Effector memory CD8-positive, alpha-beta T cell (primary cell): ENCODE results near the gene IL19.

Experiments used
- ATAC-seq: fragments of 150-1000 bp; cut with Tn5 transposase; replicated peaks from 2 replicates; pipeline ENCODE4 v1.10.0; 2021; ENCODE audit warnings: mild to moderate bottlenecking, moderate library complexity
- DNase-seq, 3 experiments: peaks; one replicate each; pipeline ENCODE4 v3.0.0; 2021
- H3K27ac Mint-ChIP-seq, 2 donors: one replicate each; pipeline ENCODE4 v1.8.0; 2022; ENCODE audit warnings: mild to moderate bottlenecking in 2 of 2, mixed read lengths in 2 of 2, moderate library complexity in 2 of 2
- H3K27me3 Mint-ChIP-seq, 2 donors: one replicate each; pipeline ENCODE4 v1.8.0; 2022; ENCODE audit warnings: mixed read lengths in 2 of 2
- H3K36me3 Mint-ChIP-seq: one replicate; pipeline ENCODE4 v1.8.0; 2022; ENCODE audit warnings: mild to moderate bottlenecking, moderate library complexity, mixed read lengths; ENCODE audit not compliant: insufficient read depth
- H3K4me1 Mint-ChIP-seq, 2 donors: one replicate each; pipeline ENCODE4 v1.8.0; 2022; ENCODE audit warnings: low read depth in 2 of 2, mixed read lengths in 2 of 2
- H3K4me3 Mint-ChIP-seq, 2 donors: one replicate each; pipeline ENCODE4 v1.8.0; 2022; ENCODE audit warnings: mild to moderate bottlenecking in 2 of 2, mixed read lengths in 2 of 2, moderate library complexity in 2 of 2
- H3K9me3 Mint-ChIP-seq, 2 donors: one replicate each; pipeline ENCODE4 v1.8.0; 2022; ENCODE audit warnings: mixed read lengths in 2 of 2

Gene IL19

DNA sequence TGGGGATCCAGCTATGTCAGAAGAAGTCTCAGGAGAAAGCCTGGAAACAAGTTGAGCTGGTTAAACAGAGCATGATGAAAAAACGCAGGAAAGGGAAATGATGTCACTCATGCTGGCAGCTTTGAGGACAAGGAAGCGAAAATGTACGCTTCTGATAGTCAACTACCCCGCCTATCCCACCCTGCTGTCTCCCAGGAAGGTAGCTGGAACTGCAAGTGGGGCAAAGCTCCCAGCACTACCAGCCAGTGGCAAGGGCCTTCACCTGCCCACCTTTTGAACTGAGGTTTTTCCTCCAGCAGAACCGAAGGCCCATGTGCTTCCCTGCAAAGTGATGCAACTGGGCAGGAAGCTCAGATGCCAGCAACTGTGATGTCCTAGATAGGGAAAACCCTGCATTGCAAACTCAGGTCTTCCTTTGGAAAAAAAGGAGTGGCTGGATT is 88.5 kb downstream of the IL19 start:
- H3K36me3 Mint-ChIP-seq, result no peaks in the 10 kb centered on the region
- no peaks in the 10 kb centered on the region for H3K9me3 Mint-ChIP-seq
- H3K4me3 Mint-ChIP-seq, result no peak overlapping the region
- H3K27ac Mint-ChIP-seq, result no peak overlapping the region
- no peak for DNase-seq
- H3K4me1 Mint-ChIP-seq, result peaks cover 0 to 2% of the 10 kb centered on the region in 2 donors
- no peak for ATAC-seq
- H3K27me3 Mint-ChIP-seq, result peaks cover 28 to 37% of the 10 kb centered on the region in 2 donors

DNA sequence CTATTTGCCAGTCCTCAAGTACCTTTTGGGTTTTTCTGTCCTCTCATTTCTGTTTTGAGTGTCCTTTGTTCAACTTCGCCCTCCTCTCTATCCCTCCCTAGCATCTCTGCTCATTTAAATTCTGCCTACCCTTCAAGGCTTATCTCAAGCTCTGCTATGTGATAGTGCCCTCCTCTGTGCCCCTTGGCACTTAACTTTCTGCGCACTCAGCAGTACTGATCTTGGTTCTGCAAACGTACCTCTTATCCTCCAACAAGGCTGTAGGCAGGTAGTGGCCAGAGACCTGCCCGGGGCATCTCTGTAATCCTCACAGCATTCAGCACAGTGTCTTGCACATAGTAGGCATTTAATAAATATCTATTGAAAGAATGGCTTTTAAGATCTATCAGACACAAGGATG is 89.6 kb downstream of the IL19 start:
- ATAC-seq (no peak), DNase-seq (no peak)
- Mint-ChIP-seq H3K4me1 (peaks cover 4 to 7% of the 10 kb centered on the region in 2 donors), H3K4me3 (no peak overlapping the region), H3K9me3 (no peaks in the 10 kb centered on the region), H3K27me3 (peaks cover 34 to 41% of the 10 kb centered on the region in 2 donors), H3K27ac (no peak overlapping the region), H3K36me3 (peaks cover 2% of the 10 kb centered on the region)

DNA sequence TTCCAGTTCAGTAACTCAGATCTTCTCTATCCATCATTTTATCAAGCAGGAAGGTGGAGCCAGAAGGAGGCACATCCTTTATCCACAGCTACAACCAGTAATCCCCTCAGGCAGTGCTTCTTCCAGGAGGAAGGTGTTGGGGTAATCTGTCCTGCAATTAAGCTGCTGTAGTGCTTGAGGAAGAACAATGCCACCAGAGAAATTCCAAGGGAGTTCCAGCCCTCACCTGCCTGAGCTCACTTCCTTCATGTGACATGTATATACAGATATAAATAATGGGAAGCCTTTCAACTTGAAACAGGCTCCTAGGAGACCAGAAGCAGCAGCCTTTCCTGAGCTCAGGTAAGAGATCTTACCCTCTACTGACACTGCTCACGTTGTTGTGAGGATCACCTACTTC is 92.7 kb downstream of the IL19 start:
- H3K27me3 Mint-ChIP-seq, result peaks cover 52 to 62% of the 10 kb centered on the region in 2 donors

DNA sequence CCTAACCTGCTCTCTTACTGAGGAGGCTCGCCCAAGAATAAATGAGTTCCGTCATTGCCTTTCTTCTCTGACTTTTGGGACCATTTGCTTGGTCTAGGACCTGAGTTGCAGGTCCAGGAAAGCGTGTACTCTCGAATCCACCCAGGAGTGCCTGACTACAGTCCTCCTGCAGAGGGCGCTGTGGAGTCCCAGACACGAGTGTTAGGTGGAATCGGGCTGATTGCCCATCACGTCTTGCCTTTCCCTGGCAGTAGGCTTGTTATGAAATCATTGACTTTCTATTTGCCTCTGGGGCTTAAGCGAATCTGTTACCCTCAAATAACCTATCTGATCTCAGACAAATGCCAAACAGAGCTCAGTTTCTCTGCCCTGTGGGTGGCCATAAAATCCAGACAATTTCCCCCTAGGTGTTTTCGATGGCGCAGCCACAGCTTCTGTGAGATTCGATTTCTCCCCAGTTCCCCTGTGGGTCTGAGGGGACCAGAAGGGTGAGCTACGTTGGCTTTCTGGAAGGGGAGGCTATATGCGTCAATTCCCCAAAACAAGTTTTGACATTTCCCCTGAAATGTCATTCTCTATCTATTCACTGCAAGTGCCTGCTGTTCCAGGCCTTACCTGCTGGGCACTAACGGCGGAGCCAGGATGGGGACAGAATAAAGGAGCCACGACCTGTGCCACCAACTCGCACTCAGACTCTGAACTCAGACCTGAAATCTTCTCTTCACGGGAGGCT is 94.5 kb downstream of the IL19 start, which contains the start of gene IL20:
Gene IL20 (plus strand): TSS at position 685 of the 733 bp plus-strand sequence. CDS start 230 bp downstream, outside the sequence.
- no peaks in the 10 kb centered on the region for H3K9me3 Mint-ChIP-seq
- no peak within 1 kb of the TSS for H3K27ac Mint-ChIP-seq
- H3K4me1 Mint-ChIP-seq, result peaks cover 4 to 6% of the 10 kb centered on the region in 2 donors
- H3K36me3 Mint-ChIP-seq, result peaks cover 2% of the 10 kb centered on the region
- DNase-seq (peak; percentile 86 to 87 (median 87)), ATAC-seq (peak; percentile 96)
- no peak within 1 kb of the TSS for H3K4me3 Mint-ChIP-seq
- H3K27me3 Mint-ChIP-seq, result peaks cover 54 to 59% of the 10 kb centered on the region in 2 donors

More for the DNA sequence above, 92.7 kb downstream of the IL19 start:
- Mint-ChIP-seq H3K27ac (no peak overlapping the region), H3K4me1 (peaks cover 4 to 8% of the 10 kb centered on the region in 2 donors), H3K36me3 (peaks cover 2% of the 10 kb centered on the region), H3K4me3 (no peak overlapping the region), H3K9me3 (no peaks in the 10 kb centered on the region)
- ATAC-seq, result no peak
- DNase-seq, result no peak

DNA sequence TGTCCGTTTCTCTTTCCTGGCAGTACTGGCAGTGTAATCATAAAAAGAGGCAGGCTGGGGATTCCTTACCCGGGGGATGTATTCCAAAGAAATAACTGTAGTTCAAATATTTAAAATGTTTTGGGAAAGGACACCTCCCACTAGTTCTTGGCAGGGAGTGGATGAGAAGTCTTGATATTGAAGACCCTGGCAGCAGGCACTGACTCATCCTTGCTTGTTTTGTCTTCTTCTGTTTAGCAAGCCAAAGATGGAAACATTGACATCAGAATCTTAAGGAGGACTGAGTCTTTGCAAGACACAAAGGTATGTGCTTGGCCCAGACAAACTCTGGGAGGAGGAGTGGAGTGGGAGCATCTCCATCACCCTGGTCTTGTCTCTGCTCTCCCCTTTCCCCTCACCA is 95.5 kb downstream of the IL19 start:
- Mint-ChIP-seq H3K4me3 (no peak overlapping the region), H3K9me3 (no peaks in the 10 kb centered on the region), H3K27me3 (peaks cover 45 to 60% of the 10 kb centered on the region in 2 donors), H3K36me3 (peaks cover 2% of the 10 kb centered on the region), H3K27ac (no peak overlapping the region), H3K4me1 (peaks cover 4 to 6% of the 10 kb centered on the region in 2 donors)
- ATAC-seq (no peak), DNase-seq (no peak)

DNA sequence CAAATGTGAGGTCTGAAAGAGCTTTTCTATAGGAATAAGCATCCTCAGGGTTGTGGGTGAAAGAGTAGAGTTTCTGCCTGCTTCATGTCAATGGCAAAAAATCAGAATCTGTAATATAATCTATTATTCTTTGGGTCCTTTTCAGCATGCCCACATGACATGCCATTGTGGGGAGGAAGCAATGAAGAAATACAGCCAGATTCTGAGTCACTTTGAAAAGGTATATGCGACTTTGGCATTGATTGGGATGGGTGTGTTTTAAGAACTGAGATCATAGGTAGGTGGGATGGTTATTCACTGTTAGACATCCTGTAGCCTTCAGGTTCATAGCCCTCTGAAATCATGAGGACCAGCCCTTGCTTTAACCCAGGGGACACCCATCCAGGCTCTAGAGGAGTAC is 96.7 kb downstream of the IL19 start:
- H3K4me1 Mint-ChIP-seq, result peaks cover 4 to 6% of the 10 kb centered on the region in 2 donors
- peaks cover 36 to 51% of the 10 kb centered on the region in 2 donors for H3K27me3 Mint-ChIP-seq
- peaks cover 2% of the 10 kb centered on the region for H3K36me3 Mint-ChIP-seq
- no peak for DNase-seq
- no peak overlapping the region for H3K4me3 Mint-ChIP-seq
- H3K9me3 Mint-ChIP-seq, result peaks cover 0 to 1% of the 10 kb centered on the region in 2 donors
- H3K27ac Mint-ChIP-seq, result no peak overlapping the region
- ATAC-seq, result no peak

DNA sequence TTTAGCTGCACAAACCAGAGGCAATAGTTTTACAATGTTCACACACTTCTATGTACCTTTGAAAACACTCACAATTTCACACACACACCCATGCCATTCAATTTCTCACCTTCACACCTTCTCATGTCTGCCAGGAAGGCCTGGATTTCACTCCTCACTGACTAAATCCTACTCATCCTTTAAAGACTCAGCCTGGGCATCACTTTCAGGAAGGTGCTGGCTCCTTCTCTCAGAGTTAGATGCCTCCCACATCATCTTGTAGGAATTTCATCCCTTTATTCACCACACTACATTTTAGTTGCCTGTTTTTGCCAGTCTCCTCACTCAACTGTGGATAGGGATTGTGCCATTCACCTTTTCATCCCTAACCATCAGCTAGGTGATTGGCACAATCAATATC is 97.1 kb downstream of the IL19 start:
- H3K36me3 Mint-ChIP-seq, result peaks cover 2% of the 10 kb centered on the region
- H3K4me3 Mint-ChIP-seq, result no peak overlapping the region
- no peak for DNase-seq
- H3K27ac Mint-ChIP-seq, result no peak overlapping the region
- H3K9me3 Mint-ChIP-seq, result peaks cover 0 to 2% of the 10 kb centered on the region in 2 donors
- H3K4me1 Mint-ChIP-seq, result peaks cover 4 to 6% of the 10 kb centered on the region in 2 donors
- no peak for ATAC-seq
- peaks cover 34 to 50% of the 10 kb centered on the region in 2 donors for H3K27me3 Mint-ChIP-seq

DNA sequence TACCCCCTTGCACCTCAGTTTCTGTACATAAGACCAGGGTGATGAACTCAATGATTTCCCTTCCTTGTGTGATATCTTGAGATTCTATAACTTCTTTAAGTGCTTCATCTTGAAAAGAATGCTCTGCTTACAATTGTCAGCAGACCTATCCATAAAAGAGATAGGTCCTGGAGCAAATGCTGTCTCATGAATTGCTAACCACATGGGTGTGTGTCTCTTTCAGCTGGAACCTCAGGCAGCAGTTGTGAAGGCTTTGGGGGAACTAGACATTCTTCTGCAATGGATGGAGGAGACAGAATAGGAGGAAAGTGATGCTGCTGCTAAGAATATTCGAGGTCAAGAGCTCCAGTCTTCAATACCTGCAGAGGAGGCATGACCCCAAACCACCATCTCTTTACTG is 97.7 kb downstream of the IL19 start:
- ATAC-seq (no peak), DNase-seq (no peak)
- peaks cover 0 to 2% of the 10 kb centered on the region in 2 donors for H3K9me3 Mint-ChIP-seq
- H3K36me3 Mint-ChIP-seq, result peaks cover 2% of the 10 kb centered on the region
- no peak overlapping the region for H3K4me3 Mint-ChIP-seq
- peaks cover 28 to 45% of the 10 kb centered on the region in 2 donors for H3K27me3 Mint-ChIP-seq
- H3K4me1 Mint-ChIP-seq, result peaks cover 4 to 6% of the 10 kb centered on the region in 2 donors
- no peak overlapping the region for H3K27ac Mint-ChIP-seq

DNA sequence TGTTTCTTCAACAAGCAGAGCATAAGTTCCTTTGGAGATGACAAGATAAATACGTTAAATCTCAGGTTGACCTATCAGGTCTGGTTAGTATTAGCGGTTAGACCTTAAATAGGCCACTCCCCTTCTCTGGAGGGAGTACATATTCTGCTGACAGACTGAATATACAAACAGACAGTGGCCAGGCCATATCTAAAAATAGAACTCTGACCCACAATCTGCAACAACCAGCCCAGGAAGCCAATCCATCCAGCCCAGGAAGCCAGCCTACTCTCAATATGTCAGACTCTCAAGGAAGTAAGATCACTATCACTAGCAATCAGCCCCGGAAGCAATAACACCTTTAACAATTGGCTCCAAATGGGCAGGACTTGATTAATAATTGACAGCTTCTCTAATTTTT is 101.6 kb downstream of the IL19 start:
- H3K4me1 Mint-ChIP-seq, result no peaks in the 10 kb centered on the region
- H3K4me3 Mint-ChIP-seq, result no peak overlapping the region
- no peak for DNase-seq
- H3K27me3 Mint-ChIP-seq, result peaks cover 10 to 19% of the 10 kb centered on the region in 2 donors
- peaks cover 0 to 2% of the 10 kb centered on the region in 2 donors for H3K9me3 Mint-ChIP-seq
- no peak overlapping the region for H3K27ac Mint-ChIP-seq
- H3K36me3 Mint-ChIP-seq, result no peaks in the 10 kb centered on the region
- ATAC-seq, result no peak

DNA sequence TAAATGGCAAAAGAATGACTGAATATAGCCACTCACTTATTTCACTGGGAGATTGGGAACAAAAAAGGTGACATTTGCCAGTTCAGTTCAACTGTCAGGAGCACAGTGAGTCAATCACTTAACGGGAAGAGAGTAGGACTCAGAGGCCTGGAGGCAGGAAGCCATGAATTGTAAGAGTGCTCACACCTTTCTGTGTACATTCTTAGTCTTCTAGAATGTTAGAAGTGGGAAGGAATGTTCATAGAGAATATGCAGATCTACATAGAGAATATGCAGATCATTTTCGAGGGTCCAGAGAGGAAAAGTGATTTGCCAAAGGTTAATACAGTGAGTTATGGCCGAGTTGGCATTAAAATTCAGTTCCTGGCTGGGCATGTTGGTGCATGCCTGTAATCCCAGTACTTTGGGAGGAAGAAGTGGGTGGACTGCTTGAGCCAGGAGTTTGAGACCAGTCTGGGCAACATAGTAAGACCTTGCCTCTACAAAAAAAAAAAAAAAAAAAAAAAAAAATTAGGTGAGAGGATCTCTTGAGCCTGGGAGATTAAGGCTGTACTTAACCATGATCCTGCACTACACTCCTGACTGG is 103.1 kb downstream of the IL19 start:
- peaks cover 0 to 19% of the 10 kb centered on the region in 2 donors for H3K27me3 Mint-ChIP-seq
- no peak overlapping the region for H3K4me3 Mint-ChIP-seq
- no peak overlapping the region for H3K27ac Mint-ChIP-seq
- ATAC-seq (no peak), DNase-seq (no peak)
- no peaks in the 10 kb centered on the region for H3K36me3 Mint-ChIP-seq
- peaks cover 0 to 7% of the 10 kb centered on the region in 2 donors for H3K9me3 Mint-ChIP-seq
- no peaks in the 10 kb centered on the region for H3K4me1 Mint-ChIP-seq

DNA sequence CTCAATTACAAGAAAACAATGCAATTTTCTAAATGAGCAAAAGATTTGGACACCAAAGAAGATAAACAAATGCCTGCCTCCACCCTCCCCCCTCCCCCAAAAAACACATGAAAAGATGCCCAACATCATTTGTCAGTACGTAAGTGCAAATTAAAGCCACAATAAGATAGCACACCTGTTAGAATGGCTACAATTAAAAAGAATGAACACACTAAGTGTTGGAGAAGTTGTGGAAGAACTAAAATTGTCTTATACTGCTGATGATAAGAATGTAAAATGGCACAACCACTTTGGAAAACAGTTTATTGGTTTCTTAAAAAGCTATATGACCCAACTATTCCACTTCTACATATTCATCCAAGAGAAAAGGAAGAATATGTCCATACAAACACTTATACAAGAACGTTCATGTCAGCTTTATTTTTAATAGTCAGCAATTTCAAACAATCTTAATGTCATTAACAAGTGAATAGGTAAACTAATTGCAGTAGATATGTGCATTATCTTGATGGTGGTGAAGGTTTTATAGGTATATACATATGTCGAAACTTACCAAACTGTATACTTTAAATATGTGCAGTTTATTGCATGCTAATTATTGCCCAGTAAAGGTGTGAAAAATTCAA is 105.3 kb downstream of the IL19 start:
- Mint-ChIP-seq H3K9me3 (peaks cover 0 to 7% of the 10 kb centered on the region in 2 donors), H3K27ac (no peak overlapping the region), H3K36me3 (no peaks in the 10 kb centered on the region), H3K4me3 (no peak overlapping the region), H3K4me1 (no peaks in the 10 kb centered on the region), H3K27me3 (peaks cover 0 to 2% of the 10 kb centered on the region in 2 donors)
- DNase-seq, result no peak
- no peak for ATAC-seq

DNA sequence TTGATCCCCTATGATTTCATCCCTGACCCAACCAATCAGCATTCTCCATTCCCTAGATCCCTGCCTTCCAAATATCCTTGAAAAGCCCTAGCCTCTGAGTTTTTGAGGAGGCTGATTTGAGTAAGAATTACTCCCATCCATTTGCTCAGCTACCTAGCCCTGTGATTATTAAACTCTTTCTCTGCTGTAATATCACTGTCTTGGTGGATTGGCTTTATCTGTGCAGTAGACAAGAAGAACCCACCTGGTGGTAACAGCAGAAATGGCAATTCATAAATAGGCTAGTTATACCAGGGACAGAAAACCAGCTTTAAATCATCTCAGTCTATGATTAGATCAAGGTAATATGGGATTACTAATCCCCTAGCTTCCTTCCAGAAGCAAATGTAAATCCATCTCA is 107.9 kb downstream of the IL19 start:
- no peak for ATAC-seq
- H3K4me3 Mint-ChIP-seq, result no peak overlapping the region
- no peak overlapping the region for H3K27ac Mint-ChIP-seq
- H3K36me3 Mint-ChIP-seq, result no peaks in the 10 kb centered on the region
- H3K27me3 Mint-ChIP-seq, result peaks cover 0 to 7% of the 10 kb centered on the region in 2 donors
- H3K9me3 Mint-ChIP-seq, result peaks cover 0 to 4% of the 10 kb centered on the region in 2 donors
- DNase-seq, result no peak
- no peaks in the 10 kb centered on the region for H3K4me1 Mint-ChIP-seq

DNA sequence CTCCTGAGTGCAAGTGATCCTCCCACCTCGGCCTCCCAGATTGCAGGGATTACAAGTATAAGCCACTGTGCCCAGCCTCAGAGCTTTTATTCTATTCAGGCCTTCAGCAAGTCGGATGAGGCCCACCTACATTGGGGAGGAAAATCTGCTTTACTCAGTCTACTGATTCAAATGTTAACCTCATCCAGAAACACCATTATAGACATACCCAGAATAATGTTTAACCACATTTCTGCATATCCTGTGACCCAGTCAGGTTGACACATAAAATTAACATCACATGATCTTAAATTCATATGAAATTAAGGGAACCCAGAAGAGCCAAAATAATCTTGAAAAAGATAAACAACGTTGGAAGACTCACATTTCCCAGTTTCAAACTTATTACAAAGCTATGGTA is 109.7 kb downstream of the IL19 start:
- H3K27me3 Mint-ChIP-seq, result peaks cover 0 to 17% of the 10 kb centered on the region in 2 donors
- no peaks in the 10 kb centered on the region for H3K36me3 Mint-ChIP-seq
- ATAC-seq, result no peak
- H3K9me3 Mint-ChIP-seq, result peaks cover 0 to 4% of the 10 kb centered on the region in 2 donors
- H3K4me1 Mint-ChIP-seq, result peaks cover 0 to 4% of the 10 kb centered on the region in 2 donors
- H3K27ac Mint-ChIP-seq, result no peak overlapping the region
- H3K4me3 Mint-ChIP-seq, result no peak overlapping the region
- no peak for DNase-seq
